CD4-positive, alpha-beta T cell treated with Interleukin-15 for 4 hours (primary cell): ENCODE measurements around the gene FITM2.
A peak's percentile ranks its signal among the peaks of the same experiment; 100 is the strongest.
"Not testable (repeated sequence)": the region's sequence is repeated elsewhere in the genome, so short reads cannot be mapped to it uniquely, and the experiment has no call there.

ENCODE experiments used
- DNase-seq: peaks from one replicate; pipeline ENCODE4 v3.0.0-alpha.2; 2020; ENCODE audit warnings: low spot score

The FITM2 gene, protein sequence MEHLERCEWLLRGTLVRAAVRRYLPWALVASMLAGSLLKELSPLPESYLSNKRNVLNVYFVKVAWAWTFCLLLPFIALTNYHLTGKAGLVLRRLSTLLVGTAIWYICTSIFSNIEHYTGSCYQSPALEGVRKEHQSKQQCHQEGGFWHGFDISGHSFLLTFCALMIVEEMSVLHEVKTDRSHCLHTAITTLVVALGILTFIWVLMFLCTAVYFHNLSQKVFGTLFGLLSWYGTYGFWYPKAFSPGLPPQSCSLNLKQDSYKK

DNA sequence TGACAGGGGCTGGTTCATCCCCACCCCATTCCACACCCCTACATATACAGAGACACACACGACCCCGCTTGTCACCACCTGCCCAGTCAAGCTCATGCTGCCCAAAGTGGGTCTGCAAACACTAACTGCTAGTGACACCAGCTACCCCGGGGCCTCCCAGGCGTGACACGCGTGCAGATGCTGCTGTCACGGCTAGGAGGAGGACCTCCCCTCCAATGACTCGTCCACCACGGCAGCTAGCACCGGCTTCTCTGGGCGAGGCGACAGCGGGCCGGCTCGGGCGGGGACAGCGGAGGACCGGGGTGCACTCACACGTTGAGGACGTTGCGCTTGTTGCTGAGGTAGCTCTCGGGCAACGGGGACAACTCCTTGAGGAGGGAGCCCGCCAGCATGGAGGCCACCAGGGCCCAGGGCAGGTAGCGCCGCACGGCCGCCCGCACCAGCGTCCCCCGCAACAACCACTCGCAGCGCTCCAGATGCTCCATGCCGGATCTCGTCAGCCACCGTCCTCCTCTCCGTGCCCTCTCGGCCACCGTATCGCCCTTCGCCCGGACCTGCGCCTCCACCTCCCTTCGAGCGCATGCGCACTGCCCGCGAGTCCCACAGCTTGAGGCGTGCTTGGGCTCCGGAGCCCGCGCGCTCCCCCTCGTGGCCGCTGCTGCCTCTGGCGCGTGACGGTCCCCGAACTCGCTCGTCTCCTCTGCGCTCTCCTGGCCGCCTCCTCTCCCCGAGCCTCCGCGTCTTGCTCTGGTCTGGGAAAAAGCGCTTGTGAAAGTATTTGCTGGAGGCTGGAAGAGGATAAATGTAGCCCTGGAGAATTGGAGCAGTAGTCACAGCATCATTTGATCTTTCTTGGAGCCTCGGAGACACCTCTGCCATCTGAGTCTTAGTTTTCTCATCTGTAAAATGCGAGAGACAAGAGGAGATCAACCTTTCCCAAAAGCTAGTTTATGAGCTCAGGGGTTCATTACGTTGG, at the start of gene FITM2:
TSS of gene FITM2 (minus strand) at position 539 of the 976 bp plus-strand sequence. CDS start at position 485, 54 bp downstream.
- peak; percentile 97 for DNase-seq

GRCh38 chr20:44360221-44360620, 49.2 kb upstream of the FITM2 start:
- no peak for DNase-seq

GRCh38 chr20:44358776-44359175, 47.8 kb upstream of the FITM2 start:
- DNase-seq: no peak

DNA sequence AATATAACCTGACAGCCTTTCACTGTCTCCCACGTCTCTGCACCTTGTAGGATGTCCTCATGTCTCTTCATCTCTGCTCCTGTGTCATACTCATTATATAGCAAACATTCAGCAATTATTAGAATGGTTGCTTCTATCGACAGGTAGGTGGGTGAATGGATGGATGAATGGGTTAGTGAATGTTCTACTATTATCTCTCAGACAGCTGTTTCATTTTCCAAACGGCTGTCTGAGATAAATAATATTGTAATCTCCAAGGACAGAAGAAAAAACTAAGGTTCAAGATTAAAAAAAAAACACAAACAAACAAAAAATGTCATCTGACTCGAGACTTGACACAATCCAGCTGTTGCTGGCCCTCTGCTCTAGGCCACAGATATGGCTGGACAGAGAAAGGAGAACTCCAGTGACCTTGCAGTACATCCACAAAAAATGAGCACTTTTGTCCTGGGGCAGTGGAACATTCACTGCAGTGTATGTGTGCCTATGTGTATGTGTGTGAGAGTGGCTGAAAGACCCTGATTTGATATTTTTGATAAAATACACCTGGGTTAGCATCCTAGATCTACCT, 46.6 kb upstream of the FITM2 start:
- DNase-seq: no peak

DNA sequence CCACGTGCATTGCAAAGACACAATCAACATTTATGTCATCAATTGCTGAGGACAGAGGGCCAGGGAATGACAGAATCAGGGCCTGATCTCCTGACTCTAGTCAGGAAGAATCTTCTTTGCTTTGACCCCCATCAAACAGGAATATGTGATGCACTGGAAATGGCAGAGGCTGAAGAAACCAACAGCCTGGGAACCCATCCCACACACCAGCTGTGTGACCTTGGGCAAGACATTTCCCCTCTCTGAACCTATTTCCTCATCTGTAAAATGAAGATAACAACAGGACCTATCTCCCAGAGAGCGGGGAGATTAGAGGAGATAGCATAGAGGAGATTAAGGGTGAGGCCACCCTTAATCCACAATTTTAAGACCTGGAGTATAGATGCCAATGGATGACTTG, 46.0 kb upstream of the FITM2 start:
- no peak for DNase-seq

GRCh38 chr20:44356353-44356723, 45.3 kb upstream of the FITM2 start:
- DNase-seq: no peak

DNA sequence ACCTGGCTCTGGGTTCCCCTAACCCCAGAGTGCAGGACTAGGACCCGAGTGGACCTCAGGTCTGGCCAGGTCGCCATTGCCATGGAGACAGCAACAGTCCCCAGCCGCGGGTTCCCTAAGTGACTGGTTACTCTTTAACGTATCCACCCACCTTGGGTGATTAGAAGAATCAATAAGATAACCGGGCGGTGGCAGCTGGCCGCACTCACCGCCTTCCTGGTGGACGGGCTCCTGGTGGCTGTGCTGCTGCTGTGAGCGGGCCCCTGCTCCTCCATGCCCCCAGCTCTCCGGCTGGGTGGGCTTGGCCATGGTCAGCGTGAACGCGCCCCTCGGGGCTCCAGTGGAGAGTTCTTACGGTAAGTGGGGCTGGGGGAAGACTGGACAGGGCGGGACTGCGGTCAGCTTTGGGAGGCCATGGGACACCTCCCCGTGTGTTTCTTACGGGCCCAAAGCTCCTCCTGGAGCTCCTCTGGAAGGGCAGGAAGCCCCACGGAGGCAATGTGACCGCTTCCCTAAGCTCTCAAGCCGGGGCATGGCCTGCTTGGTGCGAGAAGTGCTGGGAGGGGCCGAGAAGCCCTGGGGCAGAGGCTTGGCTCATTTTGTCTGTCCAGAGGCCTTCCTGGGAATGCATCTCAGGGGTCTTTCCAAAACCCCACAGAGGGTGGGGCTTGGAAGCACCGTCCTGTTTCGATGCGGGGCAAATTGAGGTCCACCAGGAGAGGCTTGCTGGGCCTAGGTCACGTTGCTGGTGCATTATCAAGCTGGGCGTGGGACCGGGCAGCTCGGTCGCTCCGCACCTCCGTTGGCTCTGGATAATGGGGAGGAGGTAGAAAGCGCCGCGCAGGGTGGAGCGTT, 44.7 kb upstream of the FITM2 start, which contains the start of gene HNF4A:
TSS of gene HNF4A (plus strand) at position 202 of the 855 bp plus-strand sequence. CDS start at position 308, 106 bp downstream.
- no peak for DNase-seq

DNA sequence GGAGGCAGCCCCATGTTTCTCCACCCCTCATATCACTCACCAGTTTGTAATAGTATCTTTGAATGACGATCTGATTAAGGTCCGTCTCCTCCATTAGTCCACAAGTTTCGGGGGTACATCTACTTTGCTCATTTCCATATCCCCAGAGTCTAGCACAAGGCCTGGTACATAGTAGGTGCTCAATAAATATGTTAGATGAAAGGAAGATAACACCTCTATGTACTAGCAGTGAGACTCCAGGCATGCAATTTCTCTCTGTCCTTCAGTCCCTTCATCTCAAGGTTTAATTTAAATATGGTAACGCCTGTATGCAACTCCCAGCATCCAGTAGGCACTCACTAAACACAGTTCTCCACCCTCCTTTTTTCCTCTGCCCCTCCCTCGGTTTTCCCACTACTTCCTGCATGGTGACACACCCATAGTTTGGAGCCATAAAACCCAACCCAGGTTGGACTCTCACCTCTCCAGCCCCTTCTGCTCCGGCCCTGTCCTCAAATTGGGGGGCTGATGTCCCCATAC, 44.0 kb upstream of the FITM2 start:
- DNase-seq: no peak

DNA sequence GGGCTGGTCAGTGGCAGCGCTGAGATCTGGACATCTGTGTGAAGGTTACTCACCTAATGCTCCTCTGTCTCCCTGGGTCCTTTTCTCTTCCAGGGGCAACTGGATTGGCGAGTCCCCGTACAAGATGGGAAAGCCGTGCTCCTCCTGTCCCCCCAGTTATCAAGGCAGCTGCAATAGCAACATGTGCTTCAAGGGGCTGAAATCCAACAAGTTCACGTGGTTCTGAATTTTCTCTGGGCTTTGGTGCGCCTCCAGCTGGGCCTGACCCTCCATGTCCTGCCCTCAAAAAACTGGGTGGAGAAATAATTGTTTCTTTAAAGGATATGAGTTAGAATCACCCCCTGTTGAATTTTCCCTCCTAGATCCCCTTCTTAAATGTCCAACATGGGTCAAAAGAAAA, 39.6 kb upstream of the FITM2 start:
- DNase-seq: no peak

GRCh38 chr20:44349349-44349748, 38.3 kb upstream of the FITM2 start:
- no peak for DNase-seq

GRCh38 chr20:44348168-44348659, 37.2 kb upstream of the FITM2 start:
- no peak for DNase-seq

GRCh38 chr20:44345941-44346340, 34.9 kb upstream of the FITM2 start:
- DNase-seq: not testable (repeated sequence)

DNA sequence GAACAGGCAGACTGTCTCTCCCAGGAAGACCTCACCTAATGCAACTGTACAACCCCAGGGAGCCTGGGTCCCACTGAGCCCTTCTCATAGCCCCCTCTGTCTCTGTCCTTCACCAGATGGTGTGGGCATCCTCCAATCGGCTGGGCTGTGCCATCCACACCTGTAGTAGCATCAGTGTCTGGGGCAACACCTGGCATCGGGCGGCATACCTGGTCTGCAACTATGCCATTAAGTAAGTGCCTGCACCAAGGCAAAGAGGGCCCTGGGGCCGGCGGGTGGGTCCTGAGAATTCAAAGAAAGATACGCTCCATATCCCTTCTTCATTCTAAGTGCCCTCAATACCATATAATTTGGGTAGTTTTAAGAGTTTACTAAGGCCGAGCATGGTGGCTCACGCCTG, 34.1 kb upstream of the FITM2 start:
- no peak for DNase-seq

GRCh38 chr20:44344723-44345122, 33.7 kb upstream of the FITM2 start:
- DNase-seq: no peak

- DNase-seq: no peak
These were observed 32.2 kb upstream of the FITM2 start for GRCh38 chr20:44343162-44343675.

DNA sequence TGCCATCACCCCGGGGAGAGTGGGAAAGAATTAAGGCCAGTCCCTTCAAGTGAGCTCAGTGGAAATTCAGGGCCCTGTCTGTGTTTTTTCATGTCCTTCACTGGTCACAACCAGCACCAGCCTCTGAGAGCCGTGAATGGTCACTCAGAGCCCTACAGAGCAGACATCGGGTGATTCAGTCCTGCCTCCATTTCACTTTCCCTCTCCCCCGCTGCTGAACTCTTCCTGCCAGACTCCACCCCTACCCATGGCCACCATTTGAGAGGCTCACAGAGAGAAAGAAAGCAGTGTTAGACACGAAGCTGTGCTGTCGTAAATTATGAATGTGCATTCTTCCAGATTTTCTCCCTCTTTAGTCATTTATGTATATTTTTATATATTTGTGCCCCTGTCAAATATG, 31.2 kb upstream of the FITM2 start:
- no peak for DNase-seq

DNA sequence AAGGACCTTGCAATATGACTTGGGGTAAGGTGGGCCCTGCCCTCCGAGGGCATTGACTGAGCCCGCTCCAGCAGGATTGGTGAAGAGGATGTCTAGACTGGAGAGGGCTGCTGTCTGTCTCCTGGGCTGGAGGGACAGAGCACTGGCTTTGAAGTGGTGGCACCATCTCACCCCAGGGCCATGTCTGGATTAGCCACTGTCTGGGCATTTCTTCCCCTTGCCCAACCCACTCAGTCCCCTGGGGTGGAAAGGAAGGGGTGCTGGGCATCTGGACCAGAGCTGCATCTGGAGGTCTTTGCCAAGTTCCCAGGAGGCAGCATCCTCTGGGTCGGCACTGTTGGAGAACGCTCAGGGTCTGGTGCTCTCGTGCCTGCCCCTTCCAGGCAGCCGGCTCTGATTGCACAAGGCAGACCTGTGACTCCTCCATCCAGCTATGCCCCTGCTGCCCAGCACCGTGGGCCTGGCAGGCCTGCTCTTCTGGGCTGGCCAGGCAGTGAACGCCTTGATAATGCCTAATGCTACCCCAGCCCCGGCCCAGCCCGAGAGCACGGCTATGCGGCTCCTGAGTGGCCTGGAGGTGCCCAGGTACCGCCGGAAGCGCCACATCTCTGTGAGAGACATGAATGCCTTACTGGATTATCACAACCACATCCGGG, 25.9 kb upstream of the FITM2 start, which contains the start of gene R3HDML:
TSS of gene R3HDML (plus strand) at position 319 of the 656 bp plus-strand sequence. CDS start at position 434, 115 bp downstream.
- no peak for DNase-seq

- no peak for DNase-seq
These were observed 25.1 kb upstream of the FITM2 start for GRCh38 chr20:44336086-44336485.

GRCh38 chr20:44335675-44336074, 24.7 kb upstream of the FITM2 start:
- DNase-seq: no peak

GRCh38 chr20:44334709-44335108, 23.7 kb upstream of the FITM2 start:
- no peak for DNase-seq
